IPS DF 4.7 (cell line): ENCODE results near the gene AVL9.

Experiments
- DNase-seq: peaks from one replicate; pipeline ENCODE4 v3.0.0-alpha.2; 2013; ENCODE audit warnings: low spot score; ENCODE audit errors: extremely low read depth

Gene AVL9

DNA sequence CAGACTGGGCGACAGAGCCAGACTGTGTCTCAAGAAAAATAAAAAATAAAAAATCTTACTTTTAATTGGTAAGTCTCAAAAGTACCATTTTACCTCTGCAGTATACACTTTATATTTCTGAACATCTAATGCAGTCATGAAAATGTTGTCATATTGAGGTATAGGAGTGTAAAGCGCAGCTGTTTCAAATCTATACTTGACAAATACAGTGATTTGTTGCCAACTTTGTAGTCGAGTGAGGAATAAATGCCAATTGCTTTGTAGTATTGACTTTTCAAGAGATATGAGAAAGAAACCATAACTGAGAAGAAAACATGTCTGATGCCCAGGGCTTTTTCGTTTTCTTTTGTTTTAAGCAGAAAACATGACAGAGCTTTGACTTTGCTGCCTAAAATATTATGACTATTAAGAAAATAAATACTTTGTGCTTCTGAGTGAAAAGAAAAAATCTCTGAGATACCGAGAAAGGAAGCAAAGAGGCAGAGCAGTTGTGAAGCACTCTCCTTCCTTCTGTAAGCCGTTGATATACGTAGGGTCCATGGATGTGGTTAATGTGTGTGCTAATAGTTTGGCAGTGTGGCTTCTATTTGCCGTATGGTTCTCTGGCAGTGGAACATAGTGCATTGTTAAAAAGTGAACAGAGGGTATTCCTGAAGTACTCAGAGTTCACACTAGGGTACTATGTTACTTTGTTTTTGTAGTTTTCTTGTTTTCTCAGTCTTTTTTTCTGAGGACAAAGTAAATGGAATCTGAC is 38.2 kb downstream of the AVL9 start:
- no peak for DNase-seq

DNA sequence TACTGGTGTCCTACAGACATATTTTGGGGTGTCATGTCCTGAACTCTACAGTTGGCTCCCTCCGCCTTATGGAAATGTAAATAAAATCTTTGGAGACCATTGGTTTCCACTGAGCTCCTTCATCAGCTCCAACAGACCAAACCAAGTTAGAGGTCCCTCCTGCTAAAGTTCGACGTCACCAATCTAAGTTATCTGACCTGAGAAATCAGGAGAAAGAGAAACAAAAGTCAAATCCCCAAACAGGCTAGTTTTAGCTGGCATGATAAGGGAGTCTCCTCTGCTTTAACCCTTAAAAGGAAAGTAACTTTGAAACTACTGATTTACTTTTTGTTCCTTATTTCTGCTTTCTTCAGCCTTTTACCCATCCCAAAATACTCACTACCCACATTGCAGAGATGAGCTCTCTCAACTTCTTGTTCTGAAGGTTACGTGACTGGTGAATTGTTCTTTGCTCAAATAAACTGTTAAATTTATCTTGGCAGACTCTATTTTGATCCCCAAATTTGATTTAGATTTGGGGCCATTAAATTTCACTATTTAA is 39.9 kb downstream of the AVL9 start:
- no peak for DNase-seq

DNA sequence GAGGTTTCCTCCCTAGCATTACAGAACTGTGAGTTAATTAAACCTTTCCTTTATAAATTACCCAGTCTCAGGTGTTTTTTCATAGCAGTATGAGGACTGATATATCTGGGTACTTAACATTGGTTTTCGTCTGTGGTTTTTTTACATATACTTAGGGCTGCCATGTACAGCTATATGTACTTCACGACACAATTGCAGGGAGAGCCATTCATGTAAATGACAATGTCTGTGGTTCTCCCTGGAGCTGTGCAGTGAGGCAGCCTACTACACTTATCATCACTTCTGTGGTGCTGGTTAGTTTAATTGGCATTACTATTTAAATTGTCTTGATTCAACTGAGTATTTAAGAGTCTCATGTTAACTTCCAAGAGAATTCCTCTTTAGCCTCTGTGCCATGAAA is 40.7 kb downstream of the AVL9 start:
- DNase-seq, result no peak

DNA sequence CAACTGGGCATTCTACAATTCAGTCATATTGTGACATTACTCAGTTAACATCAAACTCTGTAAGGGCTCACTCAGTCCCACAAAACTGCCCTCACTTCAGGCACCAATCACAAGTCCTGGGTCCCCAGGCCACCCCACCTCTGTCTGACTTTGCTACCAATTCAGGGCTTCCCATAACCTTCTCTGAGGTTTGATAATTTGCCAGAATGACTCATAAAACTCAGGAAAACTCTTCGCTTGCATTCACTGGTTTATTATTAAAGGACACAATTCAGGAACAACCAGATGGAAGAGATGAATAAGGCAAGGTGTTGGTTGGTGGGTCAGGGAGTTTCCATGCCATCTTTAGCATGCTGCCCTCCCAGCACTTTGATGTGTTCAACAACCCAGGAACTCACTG is 41.3 kb downstream of the AVL9 start:
- no peak for DNase-seq

DNA sequence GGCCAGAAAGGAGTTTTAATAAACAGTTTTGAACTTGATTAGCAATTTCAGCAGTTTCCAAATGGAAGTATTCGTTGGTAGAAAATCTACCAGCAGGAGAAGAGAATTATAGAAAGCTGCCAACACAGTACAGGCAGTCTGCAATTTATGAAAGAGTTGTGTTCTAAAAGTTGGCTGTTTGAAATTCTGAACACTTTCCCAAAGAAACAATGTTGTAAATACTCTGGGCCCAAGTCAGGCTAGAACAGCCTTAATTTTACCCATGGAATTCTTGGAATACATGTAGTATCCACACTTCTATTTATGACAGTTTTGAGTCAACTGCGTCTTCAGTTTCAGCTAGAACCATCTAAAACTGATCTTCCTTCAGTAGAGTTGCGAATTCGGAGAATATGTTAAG is 42.5 kb downstream of the AVL9 start:
- DNase-seq, result no peak

DNA sequence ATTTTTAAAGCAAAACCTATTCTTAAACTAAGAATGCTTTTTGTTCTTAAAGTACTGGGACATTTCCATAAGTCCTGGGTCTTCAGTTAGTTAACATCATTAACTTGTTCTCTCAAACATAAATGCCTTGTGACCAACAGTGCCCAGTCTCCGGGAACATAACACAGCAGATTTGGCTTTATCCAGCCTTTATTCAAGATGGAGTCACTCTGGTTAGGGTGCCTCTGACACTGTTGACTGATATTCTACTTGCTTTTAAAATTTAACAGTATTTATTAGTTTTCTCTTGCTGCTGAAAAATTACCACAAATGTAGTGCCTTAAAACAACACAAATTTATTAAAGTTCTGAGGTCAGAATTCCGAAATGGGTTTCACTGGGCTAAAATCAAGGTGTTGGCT is 44.1 kb downstream of the AVL9 start:
- DNase-seq, result no peak

DNA sequence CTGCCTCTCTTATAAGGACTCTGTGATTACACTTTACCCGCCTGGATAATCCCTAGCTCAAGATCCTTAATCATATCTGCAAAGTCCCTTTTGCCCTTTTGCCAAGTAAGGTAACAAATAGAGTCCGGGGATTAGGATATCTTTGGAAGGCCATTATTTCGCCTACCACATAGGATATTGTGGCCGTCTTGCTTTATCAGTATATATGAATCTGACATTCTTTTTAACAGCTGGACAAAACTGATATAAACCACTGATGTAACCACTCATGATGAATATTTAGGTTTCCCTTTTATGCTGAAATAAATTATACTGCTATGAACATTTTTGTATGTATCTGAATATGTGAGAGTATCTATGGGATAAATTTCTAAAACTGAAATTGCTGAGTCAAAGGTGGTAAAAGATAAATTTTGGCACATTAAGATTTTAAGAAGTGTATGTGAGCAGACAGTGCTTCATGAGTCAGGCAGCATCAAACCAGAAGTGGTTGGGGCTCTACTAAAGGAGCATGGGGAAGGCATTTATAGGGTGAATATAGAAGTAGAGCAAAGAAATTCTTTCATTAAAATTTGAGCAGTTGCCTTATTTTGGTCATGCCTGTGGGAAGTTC is 44.7 kb downstream of the AVL9 start:
- DNase-seq, result no peak

DNA sequence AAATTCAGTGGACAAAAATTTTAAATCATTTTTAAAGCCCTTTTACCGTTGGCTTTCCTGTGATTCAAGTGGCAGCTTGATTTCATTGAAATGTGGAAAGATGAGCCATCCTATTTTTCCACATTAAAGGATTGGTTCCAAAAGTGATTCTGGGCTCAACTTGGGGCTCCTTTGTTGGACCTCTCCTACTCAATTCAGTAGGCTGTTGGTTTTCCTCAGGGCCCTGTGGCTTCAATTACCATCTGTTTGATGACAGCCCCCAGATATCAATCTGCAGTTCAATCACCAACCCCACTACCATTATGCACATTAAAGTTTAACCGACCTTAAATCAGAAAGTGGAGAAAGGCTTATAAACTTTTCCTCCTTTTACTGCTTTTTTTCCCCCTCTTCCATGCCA is 47.3 kb downstream of the AVL9 start:
- DNase-seq, result no peak

DNA sequence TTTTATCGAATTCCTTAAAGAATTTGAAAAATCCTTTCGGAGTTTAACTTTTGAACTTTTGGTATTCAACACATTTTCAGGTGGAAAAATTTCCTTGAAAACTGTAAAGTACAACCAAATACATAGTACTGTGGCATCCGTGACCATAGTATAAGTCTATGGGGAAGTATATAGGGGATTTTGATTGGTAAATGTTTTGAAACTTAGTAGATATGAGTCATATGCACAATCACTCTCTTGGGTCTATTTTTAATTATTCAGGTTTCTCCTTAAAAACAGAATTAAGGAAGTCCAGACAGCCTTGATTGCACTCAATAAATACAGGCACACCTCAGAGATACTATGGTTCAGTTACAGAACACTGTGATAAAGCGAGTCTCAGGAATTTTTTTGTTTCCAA is 64.2 kb downstream of the AVL9 start:
- DNase-seq, result no peak

DNA sequence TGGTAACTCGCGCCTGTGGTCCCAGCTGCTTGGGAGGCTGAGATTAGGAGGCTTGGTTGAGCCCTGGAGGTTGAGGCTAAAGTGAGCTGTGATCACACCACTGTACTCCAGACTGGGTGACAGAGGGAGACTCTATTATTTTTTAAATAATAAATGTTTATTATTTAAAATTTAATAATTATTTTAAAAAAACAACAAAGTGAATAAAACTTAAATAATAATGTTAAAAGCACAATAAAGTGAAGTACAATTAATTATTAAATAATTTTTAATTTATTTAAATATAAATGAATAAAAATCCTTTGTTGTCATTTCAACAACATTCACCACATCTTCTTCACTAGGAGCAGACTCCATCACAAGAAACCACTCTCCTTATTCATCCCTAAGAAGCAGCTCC is 64.8 kb downstream of the AVL9 start:
- DNase-seq, result no peak

DNA sequence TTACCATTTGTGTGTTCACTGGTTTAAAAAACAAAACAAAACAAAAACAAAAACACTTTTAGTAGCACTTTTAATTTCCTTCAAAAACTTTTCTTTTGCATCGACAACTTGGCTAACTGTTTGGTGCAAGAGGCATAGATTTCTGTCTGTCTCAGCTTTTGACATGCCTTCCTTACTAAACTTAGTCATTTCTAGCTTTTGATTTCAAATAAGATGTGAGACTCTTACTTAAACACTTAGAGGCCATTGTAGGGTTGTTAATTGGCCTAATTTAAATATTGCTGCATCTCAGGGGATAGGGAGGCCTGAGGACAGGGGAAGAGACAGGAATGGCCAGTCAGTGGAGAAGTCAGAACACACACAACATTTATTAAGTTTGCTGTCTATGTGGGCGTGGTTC is 66.3 kb downstream of the AVL9 start:
- DNase-seq, result no peak

DNA sequence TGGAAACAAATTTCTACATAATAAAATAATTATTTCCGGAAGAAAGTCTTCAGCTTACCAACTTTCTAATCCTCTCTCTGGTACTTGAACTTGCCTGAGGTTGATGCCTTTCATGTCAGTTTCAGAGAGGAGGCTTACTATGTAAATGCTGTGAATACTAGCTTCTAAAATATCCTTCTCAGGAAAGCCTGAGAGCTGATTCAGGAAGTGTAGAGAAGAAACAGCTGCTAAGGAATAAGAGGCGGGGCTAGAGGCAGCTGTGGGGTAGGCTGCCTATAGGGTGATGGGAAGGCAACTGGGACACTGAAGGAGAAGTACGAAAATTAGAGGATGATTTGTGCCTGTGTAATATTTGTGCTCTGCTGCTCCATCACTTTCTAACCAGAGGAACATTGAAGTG is 69.3 kb downstream of the AVL9 start:
- DNase-seq, result no peak

DNA sequence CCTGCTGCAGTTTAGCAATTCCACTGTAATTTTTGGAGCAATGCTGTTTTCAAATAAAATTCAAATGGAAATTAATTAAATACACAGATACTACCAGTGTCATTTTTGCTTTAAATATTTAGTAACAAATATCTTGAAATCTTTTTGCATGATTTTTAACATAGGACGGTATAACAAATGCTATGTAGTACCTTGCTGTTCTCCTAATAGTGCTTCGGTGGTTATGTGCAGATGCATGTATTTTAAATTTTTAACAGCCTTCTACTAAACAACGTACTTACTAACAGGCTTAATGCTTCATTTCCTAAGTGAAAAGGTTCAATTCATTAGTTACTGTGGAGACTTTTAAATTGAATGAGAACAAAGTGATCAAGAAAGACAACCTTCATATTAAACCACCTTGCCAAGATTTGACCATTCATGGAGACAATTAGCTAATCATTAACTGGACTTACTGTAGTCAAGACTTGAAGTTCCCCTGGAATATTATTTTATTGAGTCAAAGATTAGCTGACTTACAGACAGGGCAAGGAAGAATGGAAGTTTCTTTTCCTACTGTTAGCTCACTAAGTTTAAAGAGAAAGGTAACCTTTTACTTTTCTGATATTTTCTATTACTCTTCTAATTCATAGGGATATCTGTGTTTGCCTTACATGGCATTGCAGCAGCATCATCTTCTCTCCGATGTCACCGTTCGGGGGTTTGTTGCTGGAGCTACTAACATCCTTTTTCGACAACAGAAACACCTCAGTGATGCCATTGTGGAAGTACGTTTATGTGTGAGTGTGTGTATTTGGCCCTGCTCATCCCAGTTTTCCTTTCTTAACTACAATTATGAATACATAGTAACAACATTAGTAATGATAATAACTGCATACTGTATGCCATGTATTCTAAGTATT is 74.3 kb downstream of the AVL9 start:
- DNase-seq, result no peak

DNA sequence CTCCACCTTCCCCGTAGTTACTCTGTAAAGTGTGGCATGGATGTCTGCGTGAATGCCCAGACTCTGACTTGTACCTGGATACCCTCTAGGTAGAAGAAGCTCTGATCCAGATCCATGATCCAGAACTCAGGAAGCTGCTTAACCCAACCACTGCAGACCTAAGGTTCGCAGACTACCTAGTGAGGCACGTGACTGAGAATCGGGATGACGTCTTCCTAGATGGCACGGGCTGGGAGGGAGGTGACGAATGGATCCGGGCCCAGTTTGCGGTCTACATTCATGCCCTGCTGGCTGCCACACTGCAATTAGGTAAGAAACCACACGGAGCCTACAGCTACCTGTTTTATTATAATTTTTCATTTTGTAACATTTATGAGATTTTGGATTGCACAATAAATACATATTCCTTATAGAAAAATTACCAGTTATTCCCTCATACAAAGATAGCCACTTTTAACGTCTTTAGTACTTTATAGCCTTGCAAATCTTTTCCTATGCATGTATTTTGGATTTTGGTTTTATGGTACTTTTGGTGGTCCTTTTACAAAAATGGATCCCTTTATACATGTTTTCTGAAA is 77.9 kb downstream of the AVL9 start:
- no peak for DNase-seq

DNA sequence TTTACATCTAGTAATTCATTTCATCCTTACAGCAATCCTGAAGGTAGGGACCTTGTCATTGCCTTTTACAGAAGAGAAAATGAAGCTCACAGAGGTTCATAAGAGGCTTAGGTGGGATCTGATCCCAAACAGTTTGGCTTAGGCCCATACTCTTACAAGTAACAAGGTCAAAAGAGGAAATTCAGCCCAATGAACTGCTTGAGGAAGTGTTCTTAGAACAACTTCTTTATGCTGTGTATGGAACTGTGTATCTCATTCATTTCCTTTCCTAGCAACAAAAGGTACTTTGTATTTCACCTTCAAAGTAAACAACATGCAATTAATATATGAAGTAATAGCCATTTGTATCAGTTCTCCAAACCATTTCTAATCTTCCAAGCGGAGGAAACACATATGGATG is 79.3 kb downstream of the AVL9 start:
- DNase-seq, result no peak

DNA sequence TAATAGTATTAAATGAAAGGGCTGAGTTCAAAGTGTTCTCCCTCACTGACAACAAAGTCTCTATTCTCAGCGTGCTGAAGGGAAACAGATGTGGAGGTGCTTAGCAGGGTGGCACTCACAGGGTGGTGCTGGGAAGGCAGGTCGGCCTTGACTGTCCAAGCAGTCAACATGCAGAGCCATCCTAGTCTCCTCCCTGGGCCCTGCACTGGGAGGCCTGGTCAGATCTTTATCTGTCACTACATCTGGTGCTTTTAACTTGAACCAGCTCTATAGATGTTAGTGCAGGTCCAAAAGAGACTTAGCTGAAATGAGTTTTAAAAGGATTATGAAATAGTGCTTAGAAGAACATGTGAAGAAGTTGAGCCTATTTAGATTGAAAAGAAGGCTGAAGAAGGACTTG is 82.1 kb downstream of the AVL9 start:
- DNase-seq, result no peak

DNA sequence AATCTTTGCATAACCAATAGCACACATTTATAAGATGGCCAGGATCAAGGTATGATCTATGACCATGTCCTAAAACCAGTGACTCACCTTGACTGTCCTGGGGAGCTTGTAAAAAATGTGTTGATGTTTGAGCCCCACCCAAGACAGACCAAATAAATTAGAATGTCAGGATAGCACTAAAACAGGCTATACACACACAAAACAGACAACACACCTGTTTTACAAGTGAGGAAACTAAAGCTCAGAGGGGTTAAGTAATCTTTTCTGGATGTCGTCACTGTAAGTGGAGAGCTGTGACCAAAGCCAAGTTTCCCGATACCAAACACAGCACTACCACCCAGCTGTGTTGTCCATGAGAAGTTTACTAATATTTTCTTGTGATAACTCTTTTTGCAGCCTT is 84.5 kb downstream of the AVL9 start:
- no peak for DNase-seq

DNA sequence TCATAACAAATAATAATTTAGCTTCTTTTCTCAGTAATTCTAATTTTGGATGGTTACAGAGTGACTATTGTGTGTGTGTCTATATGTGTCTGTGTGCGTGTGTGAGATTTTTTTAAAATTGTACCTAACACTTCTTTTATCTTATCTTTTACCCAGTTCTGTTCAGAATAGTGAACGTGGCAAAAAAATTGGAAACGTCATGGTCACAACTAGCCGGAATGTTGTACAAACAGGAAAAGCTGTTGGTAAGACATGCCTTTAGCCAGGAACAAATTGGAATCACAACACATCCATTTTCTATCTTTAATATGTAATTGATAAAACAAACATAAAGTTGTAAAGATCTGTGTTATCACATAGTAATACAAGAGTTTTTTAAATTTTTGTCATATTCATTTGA is 85.4 kb downstream of the AVL9 start:
- no peak for DNase-seq

DNA sequence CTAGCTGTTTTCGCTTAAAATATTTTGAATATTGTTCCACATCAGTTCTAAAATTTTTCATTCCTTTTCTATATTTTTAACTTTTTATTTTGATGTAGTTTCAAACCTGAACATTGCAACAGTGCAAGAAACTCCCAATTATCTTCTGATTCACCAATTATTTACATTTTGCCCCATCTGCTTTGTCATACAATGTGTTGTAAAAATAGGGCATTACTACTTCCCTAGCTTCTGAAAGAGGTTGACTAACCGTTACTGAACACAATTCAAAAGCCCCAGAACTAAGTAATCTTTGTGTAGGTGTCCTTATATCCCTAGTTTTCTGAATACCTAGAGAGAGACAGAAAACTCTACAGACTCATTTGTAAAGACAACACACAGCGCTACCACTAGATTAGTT is 86.7 kb downstream of the AVL9 start:
- no peak for DNase-seq

DNA sequence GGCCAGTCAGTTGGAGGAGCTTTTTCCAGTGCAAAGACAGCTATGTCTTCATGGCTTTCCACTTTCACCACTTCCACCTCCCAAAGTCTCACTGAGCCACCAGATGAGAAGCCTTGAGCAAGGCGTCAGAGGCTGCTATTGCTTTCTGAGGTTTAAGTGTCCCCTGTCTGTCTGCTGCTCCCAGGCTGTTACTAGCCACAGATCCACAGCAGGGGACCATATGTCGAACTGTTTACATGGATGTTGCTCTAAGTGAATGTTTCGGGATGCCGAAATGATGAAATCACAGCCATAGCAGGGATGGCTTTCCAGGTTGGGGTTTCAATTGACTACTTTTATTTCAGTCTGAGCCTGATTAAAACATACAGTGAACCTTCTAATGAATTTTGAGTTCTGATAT is 88.5 kb downstream of the AVL9 start:
- DNase-seq, result no peak

DNA sequence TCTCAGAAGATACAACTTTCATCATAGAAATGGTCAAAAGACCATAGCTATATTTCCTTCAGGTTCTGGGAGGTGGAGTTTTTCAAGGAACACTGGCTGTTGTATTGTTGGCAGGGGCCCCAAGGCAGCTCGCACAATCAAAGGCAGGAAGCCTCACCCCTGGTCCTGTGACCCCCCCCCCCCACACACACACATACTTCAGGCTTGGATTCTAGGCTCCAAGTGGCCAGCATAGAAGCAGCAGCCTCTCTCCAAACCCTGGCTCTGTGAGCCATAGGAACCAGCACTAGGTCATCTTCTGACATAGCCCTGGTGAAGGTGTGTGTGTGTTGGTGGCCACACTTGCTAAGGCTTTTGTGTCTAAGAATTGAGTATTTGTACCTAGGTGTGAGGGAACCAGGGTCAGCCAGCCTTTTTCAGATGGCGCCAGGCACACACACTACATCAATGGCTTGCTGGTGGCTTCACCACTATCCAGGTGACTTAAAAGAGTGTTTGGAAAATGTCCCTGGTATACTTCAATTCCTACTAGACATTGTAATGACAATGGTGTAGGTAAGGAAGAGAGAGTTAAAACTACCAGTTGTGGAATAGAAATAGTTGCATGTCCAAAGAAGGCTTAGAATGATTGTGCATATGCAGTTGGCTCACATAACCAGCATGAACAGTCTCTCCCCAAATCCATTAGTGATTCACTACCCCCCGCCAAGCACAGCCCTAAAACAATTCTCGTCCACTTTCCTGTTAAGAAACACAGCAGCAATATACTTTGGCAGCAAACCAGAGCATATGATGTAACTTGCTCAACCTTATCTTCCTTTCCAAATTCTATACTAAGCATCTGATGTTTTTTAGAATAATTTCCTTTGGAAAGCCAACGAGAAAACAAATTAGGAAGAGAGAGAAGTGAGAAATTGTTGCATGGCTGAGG is 91.3 kb downstream of the AVL9 start:
- no peak for DNase-seq
